ENCODE measurements around the gene CHRNA4.
"Not testable (repeated sequence)": the region's sequence is repeated elsewhere in the genome, so short reads cannot be mapped to it uniquely, and the experiment has no call there.

Gene CHRNA4

GRCh38 chr20:63343460-63344445 is 17.4 kb downstream of the CHRNA4 start:
- Histone ChIP-seq H3K4me3 (ENCODE audit: low read depth in 1 of 2, low read length in 2 of 2) (no peak overlapping the region), H2AFZ (ENCODE audit: low read depth, low read length) (no peak overlapping the region), H3K4me2 (ENCODE audit: insufficient read depth, low read length) (no peak overlapping the region), H4K20me1 (ENCODE audit: insufficient read depth, low read length) (peaks cover 8% of the 10 kb centered on the region; the same call in 1 of the 2 replicates), H3K9ac (ENCODE audit: low read depth, low read length) (no peak overlapping the region), H3K79me2 (ENCODE audit: insufficient read depth, low read length) (no peaks in the 10 kb centered on the region), H3K36me3 (ENCODE audit: insufficient read depth, low read length) (no peaks in the 10 kb centered on the region), H3K4me1 (ENCODE audit: insufficient read depth, low read length) (no peaks in the 10 kb centered on the region), H3K27ac (ENCODE audit: low read length) (no peak overlapping the region), H3K9me3 (ENCODE audit: insufficient read depth, low read length, severe bottlenecking) (no peaks in the 10 kb centered on the region), H3K27me3 (ENCODE audit: insufficient read depth, low read length, poor library complexity) (no peaks in the 10 kb centered on the region)
- TF ChIP-seq CTCF (IDR thresholded peaks at IDR 0.05; ENCODE audit: borderline replicate concordance, extremely low read depth, low read length, poor library complexity, severe bottlenecking), result no peak
- no peak for TF ChIP-seq EZH2 (IDR thresholded peaks at IDR 0.05; ENCODE audit: borderline replicate concordance, low read depth, low read length, severe bottlenecking)
- DNase-seq (no peak), ATAC-seq (ENCODE audit: insufficient read depth, low read depth) (no peak)

GRCh38 chr20:63342561-63343459 is 18.3 kb downstream of the CHRNA4 start:
- Histone ChIP-seq H3K4me3 (ENCODE audit: low read depth in 1 of 2, low read length in 2 of 2) (no peak overlapping the region), H3K36me3 (ENCODE audit: insufficient read depth, low read length) (no peaks in the 10 kb centered on the region), H3K4me2 (ENCODE audit: insufficient read depth, low read length) (no peak overlapping the region), H3K27me3 (ENCODE audit: insufficient read depth, low read length, poor library complexity) (peaks cover 3% of the 10 kb centered on the region), H3K79me2 (ENCODE audit: insufficient read depth, low read length) (no peaks in the 10 kb centered on the region), H3K9ac (ENCODE audit: low read depth, low read length) (no peak overlapping the region), H3K9me3 (ENCODE audit: insufficient read depth, low read length, severe bottlenecking) (no peaks in the 10 kb centered on the region), H4K20me1 (ENCODE audit: insufficient read depth, low read length) (peaks cover 8% of the 10 kb centered on the region; the same call in 1 of the 2 replicates), H2AFZ (ENCODE audit: low read depth, low read length) (no peak overlapping the region), H3K4me1 (ENCODE audit: insufficient read depth, low read length) (no peaks in the 10 kb centered on the region), H3K27ac (ENCODE audit: low read length) (no peak overlapping the region)
- DNase-seq, result no peak
- ATAC-seq (ENCODE audit: insufficient read depth, low read depth), result no peak
- TF ChIP-seq EZH2 (IDR thresholded peaks at IDR 0.05; ENCODE audit: borderline replicate concordance, low read depth, low read length, severe bottlenecking) (no peak), CTCF (IDR thresholded peaks at IDR 0.05; ENCODE audit: borderline replicate concordance, extremely low read depth, low read length, poor library complexity, severe bottlenecking) (no peak)

GRCh38 chr20:63340158-63340688 is 20.9 kb downstream of the CHRNA4 start:
- H3K4me2 ChIP-seq (ENCODE audit: insufficient read depth, low read length); H3K27me3 ChIP-seq (ENCODE audit: insufficient read depth, low read length, poor library complexity); H3K27ac ChIP-seq (ENCODE audit: low read length); H3K4me1 ChIP-seq (ENCODE audit: insufficient read depth, low read length); H4K20me1 ChIP-seq (ENCODE audit: insufficient read depth, low read length); H2AFZ ChIP-seq (ENCODE audit: low read depth, low read length); H3K36me3 ChIP-seq (ENCODE audit: insufficient read depth, low read length); ATAC-seq (ENCODE audit: insufficient read depth, low read depth); H3K9ac ChIP-seq (ENCODE audit: low read depth, low read length); H3K4me3 ChIP-seq (ENCODE audit: low read depth in 1 of 2, low read length in 2 of 2); H3K9me3 ChIP-seq (ENCODE audit: insufficient read depth, low read length, severe bottlenecking); DNase-seq; H3K79me2 ChIP-seq (ENCODE audit: insufficient read depth, low read length): not testable (repeated sequence)

GRCh38 chr20:63339154-63340094 is 21.7 kb downstream of the CHRNA4 start:
- not testable (repeated sequence) for H3K27ac ChIP-seq (ENCODE audit: low read length); H3K9ac ChIP-seq (ENCODE audit: low read depth, low read length); H3K4me2 ChIP-seq (ENCODE audit: insufficient read depth, low read length); H3K27me3 ChIP-seq (ENCODE audit: insufficient read depth, low read length, poor library complexity); H2AFZ ChIP-seq (ENCODE audit: low read depth, low read length); DNase-seq; H3K9me3 ChIP-seq (ENCODE audit: insufficient read depth, low read length, severe bottlenecking); H3K36me3 ChIP-seq (ENCODE audit: insufficient read depth, low read length); ATAC-seq (ENCODE audit: insufficient read depth, low read depth); H3K79me2 ChIP-seq (ENCODE audit: insufficient read depth, low read length); H4K20me1 ChIP-seq (ENCODE audit: insufficient read depth, low read length); H3K4me1 ChIP-seq (ENCODE audit: insufficient read depth, low read length); H3K4me3 ChIP-seq (ENCODE audit: low read depth in 1 of 2, low read length in 2 of 2)
